SU-DHL-6 (cell line): ENCODE results near the gene NRTN.

ENCODE experiments used
- H2AFZ ChIP-seq: fragments of 200-600 bp; sonication (generic); 2 replicates; pipeline ENCODE4 v1.6.1; 2014; ENCODE audit warnings: low read depth, mild to moderate bottlenecking, moderate library complexity, mixed read lengths, antibody characterized with exemption, low read length; ENCODE audit not compliant: severe bottlenecking
- H3F3A ChIP-seq: fragments of 200-600 bp; shearing (Covaris generic); 2 replicates; pipeline ENCODE4 v1.6.0; 2016; ENCODE audit warnings: antibody characterized with exemption, mild to moderate bottlenecking; ENCODE audit not compliant: insufficient read depth
- H3K27ac ChIP-seq: fragments of 200-600 bp; sonication (generic); 2 replicates; pipeline ENCODE4 v1.5.1; 2016; ENCODE audit warnings: low read depth, mild to moderate bottlenecking, low read length, moderate library complexity, mixed read lengths
- H3K27me3 ChIP-seq: fragments of 200-600 bp; sonication (generic), shearing (Covaris generic); 2 replicates; pipeline ENCODE4 v1.6.0; 2014; ENCODE audit warnings: mild to moderate bottlenecking, low read length
- H3K36me3 ChIP-seq: fragments of 200-600 bp; sonication (generic); 2 replicates; pipeline ENCODE4 v1.6.1; 2014; ENCODE audit warnings: mild to moderate bottlenecking, low read length, mixed read lengths
- H3K4me2 ChIP-seq: fragments of 300-600, 200-600 bp; shearing (Covaris generic), sonication (generic); 2 replicates; pipeline ENCODE4 v1.6.0; 2014; ENCODE audit warnings: low read length, low read depth, mild to moderate bottlenecking; ENCODE audit not compliant: poor library complexity, severe bottlenecking
- H3K4me3 ChIP-seq: fragments of 200-600 bp; sonication (generic); 2 replicates; pipeline ENCODE4 v1.5.1; 2014; ENCODE audit warnings: antibody characterized with exemption, low read length, mild to moderate bottlenecking, mixed read lengths; ENCODE audit not compliant: insufficient read depth, poor library complexity, severe bottlenecking
- H3K79me2 ChIP-seq: fragments of 200-600 bp; sonication (generic); 2 replicates; pipeline ENCODE4 v1.6.1; 2014; ENCODE audit warnings: mild to moderate bottlenecking, low read length, moderate library complexity; ENCODE audit not compliant: insufficient read depth
- H3K9ac ChIP-seq: fragments of 200-600 bp; sonication (generic); 2 replicates; pipeline ENCODE4 v1.7.0; 2014; ENCODE audit warnings: mild to moderate bottlenecking, low read length
- H3K9me2 ChIP-seq: fragments of 200-600 bp; sonication (generic); replicated peaks from 2 replicates; pipeline ENCODE4 v1.6.1; 2014; ENCODE audit warnings: low read length; ENCODE audit not compliant: insufficient read depth
- H3K9me3 ChIP-seq: fragments of 200-600 bp; sonication (generic); 2 replicates; pipeline ENCODE4 v1.6.1; 2014; ENCODE audit warnings: low read length, mixed read lengths; ENCODE audit not compliant: insufficient read depth
- H4K20me1 ChIP-seq: fragments of 200-600 bp; sonication (generic); 2 replicates; pipeline ENCODE4 v1.6.1; 2014; ENCODE audit warnings: low read depth, mild to moderate bottlenecking, antibody characterized with exemption, low read length, moderate library complexity, mixed read lengths
- CTCF ChIP-seq: fragments of 200-600 bp; sonication (generic); IDR thresholded peaks from one replicate; pipeline ENCODE4 v1.5.1; 2017; ENCODE audit warnings: antibody characterized with exemption, mild to moderate bottlenecking, low read length, moderate library complexity; ENCODE audit not compliant: insufficient read depth, poor library complexity, severe bottlenecking
- EZH2phosphoT487 ChIP-seq: fragments of 200-600 bp; sonication (generic), shearing (Covaris generic); conservative IDR thresholded peaks from 2 replicates; pipeline ENCODE4 v1.6.1; 2018; ENCODE audit warnings: mild to moderate bottlenecking, antibody characterized with exemption, low read length, moderate library complexity, mixed read lengths

NRTN gene

GRCh38 chr19:5788422-5788821, 16.4 kb upstream of the NRTN start:
- H3F3A ChIP-seq, result no peaks in the 10 kb centered on the region
- no peaks in the 10 kb centered on the region for H3K36me3 ChIP-seq
- H3K4me2 ChIP-seq, result no peak overlapping the region
- H3K9ac ChIP-seq, result no peak overlapping the region
- H3K9me2 ChIP-seq, result no peaks in the 10 kb centered on the region
- no peaks in the 10 kb centered on the region for H3K27me3 ChIP-seq
- H4K20me1 ChIP-seq, result no peaks in the 10 kb centered on the region
- peaks cover 3% of the 10 kb centered on the region; the same call in 1 of the 2 replicates for H3K79me2 ChIP-seq
- no peak overlapping the region for H2AFZ ChIP-seq
- no peak overlapping the region for H3K4me3 ChIP-seq
- H3K27ac ChIP-seq, result no peak overlapping the region
- no peaks in the 10 kb centered on the region for H3K9me3 ChIP-seq
- no peak for TF ChIP-seq CTCF
- no peak for TF ChIP-seq EZH2phosphoT487

DNA sequence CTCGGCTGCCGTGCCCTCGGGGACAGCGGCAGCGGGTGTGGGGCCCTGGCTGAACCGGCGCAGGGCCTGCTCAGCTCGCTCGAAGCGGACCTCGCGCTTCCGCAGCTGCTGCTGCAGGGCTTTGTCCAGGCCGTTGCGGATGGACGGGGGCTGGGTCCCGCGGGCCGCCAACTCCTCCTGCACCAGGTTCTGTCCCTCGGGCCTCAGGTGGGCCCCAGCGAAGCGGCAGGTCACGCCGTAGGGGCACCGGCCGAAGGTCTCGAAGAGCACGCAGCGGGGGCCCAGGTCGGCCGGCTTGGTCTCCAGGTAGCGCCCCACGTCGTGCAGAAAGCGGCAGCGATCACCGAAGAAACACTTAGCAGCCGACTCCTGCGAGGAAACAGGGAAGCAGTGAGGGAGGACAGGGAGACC, 15.5 kb upstream of the NRTN start:
- no peak for TF ChIP-seq EZH2phosphoT487
- no peak for TF ChIP-seq CTCF
- no peak overlapping the region for H3K27ac ChIP-seq
- no peaks in the 10 kb centered on the region for H4K20me1 ChIP-seq
- no peak overlapping the region for H3K4me3 ChIP-seq
- no peaks in the 10 kb centered on the region for H3K36me3 ChIP-seq
- no peaks in the 10 kb centered on the region for H3K9me3 ChIP-seq
- H3K4me2 ChIP-seq, result no peak overlapping the region
- peaks cover 3% of the 10 kb centered on the region; the same call in 1 of the 2 replicates for H3K79me2 ChIP-seq
- no peaks in the 10 kb centered on the region for H3F3A ChIP-seq
- no peaks in the 10 kb centered on the region for H3K9me2 ChIP-seq
- H3K9ac ChIP-seq, result no peak overlapping the region
- no peaks in the 10 kb centered on the region for H3K27me3 ChIP-seq
- H2AFZ ChIP-seq, result no peak overlapping the region

- Histone ChIP-seq H3K36me3 (no peaks in the 10 kb centered on the region), H3K4me2 (peak overlapping the region; percentile 54), H3K9me3 (no peaks in the 10 kb centered on the region), H3K27ac (no peak overlapping the region), H3K4me3 (peak overlapping the region; percentile 49), H4K20me1 (no peaks in the 10 kb centered on the region), H3K27me3 (no peaks in the 10 kb centered on the region), H3K9ac (0 out of 2 replicates have a peak overlapping the region, but pooled peaks have one; percentile 69), H2AFZ (no peak overlapping the region), H3K9me2 (no peaks in the 10 kb centered on the region), H3K79me2 (peaks cover 3% of the 10 kb centered on the region; the same call in 1 of the 2 replicates), H3F3A (no peaks in the 10 kb centered on the region)
- TF ChIP-seq EZH2phosphoT487, result no peak
Observed at GRCh38 chr19:5789886-5790558, 14.8 kb upstream of the NRTN start.
